Cardiac septum (tissue), 1 donor: ENCODE measurements around the gene PNRC2. TPM values are rescaled to one million over a fixed set of nuclear protein-coding genes. Genes with fewer than 3 reads are reported as not detected.
"Not testable (repeated sequence)": the region's sequence is repeated elsewhere in the genome, so short reads cannot be mapped to it uniquely, and the experiment has no call there.

Source experiments
- DNase-seq: peaks from one replicate; pipeline ENCODE4 v3.0.0-alpha.2; 2020; ENCODE audit warnings: low spot score
- intact Hi-C: fragments of 100-400 bp; cut with DNase I; formaldehyde crosslinking; loops from one replicate; pipeline ENCODE4 v1.14.0; 2022
- total RNA-seq: library from RNA; stranded (reverse); fragmentation: NEBNext Ultra II Directional; extraction: Animal tissue kit (Norgen Biotek cat#: 25700); gene quantifications from one replicate; pipeline ENCODE4 v1.2.1, GENCODE V29; 2021
- donor health status: DM: no; HTN: no; CAD: no.

PNRC2 gene
- total RNA-seq, 1 donor from 2014 or later: 80.0 TPM

- DNase-seq: peak; percentile 100
- intact Hi-C loops: loop anchor here (1.0 to 2.0 kb wide), 2 partner anchors 20 to 39 kb away; no protein-coding TSS in a partner anchor
Measured at GRCh38 chr1:23979881-23980727, 20.5 kb downstream of the PNRC2 start, which contains the start of gene SRSF10. TSS of gene SRSF10 (minus strand) at chr1:23980327. CDS start at chr1:23980255, 72 bp downstream.

- no peak for DNase-seq
- intact Hi-C loops: loop anchor here (1.0 to 2.0 kb wide), 2 partner anchors 20 to 38 kb away; no protein-coding TSS in a partner anchor
Measured at GRCh38 chr1:23980728-23981070, 21.1 kb downstream of the PNRC2 start.

- intact Hi-C loops: no loop called here
- no peak for DNase-seq
Measured at GRCh38 chr1:23984417-23985186, 25.0 kb downstream of the PNRC2 start.

GRCh38 chr1:23987038-23987437, 27.4 kb downstream of the PNRC2 start:
- intact Hi-C loops, DNase-seq: not testable (repeated sequence)

- DNase-seq: no peak
- intact Hi-C loops: no loop called here
Measured at GRCh38 chr1:23989263-23989662, 29.6 kb downstream of the PNRC2 start.

GRCh38 chr1:23992011-23992410, 32.4 kb downstream of the PNRC2 start:
- intact Hi-C loops, DNase-seq: not testable (repeated sequence)

- intact Hi-C loops: no loop called here
- DNase-seq: no peak
Measured at GRCh38 chr1:23995431-23995837, 35.8 kb downstream of the PNRC2 start.

GRCh38 chr1:23996700-23997229, 37.1 kb downstream of the PNRC2 start:
- no peak for DNase-seq
- intact Hi-C loops: no loop called here

GRCh38 chr1:23997812-23998211, 38.2 kb downstream of the PNRC2 start:
- no peak for DNase-seq
- intact Hi-C loops: no loop called here

GRCh38 chr1:23999156-23999671, 39.6 kb downstream of the PNRC2 start:
- DNase-seq: no peak
- intact Hi-C loops: no loop called here

GRCh38 chr1:24002695-24003094, 43.1 kb downstream of the PNRC2 start:
- intact Hi-C loops: no loop called here
- DNase-seq: no peak

GRCh38 chr1:24003331-24003972, 43.8 kb downstream of the PNRC2 start:
- DNase-seq: no peak
- intact Hi-C loops: no loop called here

- intact Hi-C loops: no loop called here
- DNase-seq: no peak
Measured at GRCh38 chr1:24004132-24004531, 44.5 kb downstream of the PNRC2 start.

GRCh38 chr1:24005163-24005562, 45.5 kb downstream of the PNRC2 start:
- intact Hi-C loops: no loop called here
- DNase-seq: no peak

GRCh38 chr1:24007079-24007478, 47.5 kb downstream of the PNRC2 start:
- intact Hi-C loops: no loop called here
- no peak for DNase-seq

GRCh38 chr1:24008574-24009184, 49.1 kb downstream of the PNRC2 start:
- intact Hi-C loops, DNase-seq: not testable (repeated sequence)

- intact Hi-C loops: no loop called here
- DNase-seq: no peak
Measured at GRCh38 chr1:24009406-24009805, 49.8 kb downstream of the PNRC2 start.

GRCh38 chr1:24010650-24011049, 51.0 kb downstream of the PNRC2 start:
- DNase-seq: no peak
- intact Hi-C loops: no loop called here

- intact Hi-C loops, DNase-seq: not testable (repeated sequence)
Measured at GRCh38 chr1:24012878-24013277, 53.2 kb downstream of the PNRC2 start.
